Myocyte (in vitro differentiated cells): ENCODE measurements around the gene DLL3. TPM values are rescaled to one million over a fixed set of nuclear protein-coding genes. Genes with fewer than 3 reads are reported as not detected.
"Not testable (repeated sequence)": the region's sequence is repeated elsewhere in the genome, so short reads cannot be mapped to it uniquely, and the experiment has no call there.

ENCODE experiments used
- DNase-seq: peaks from one replicate; pipeline ENCODE4 v3.0.0-alpha.2; 2012; ENCODE audit warnings: low read depth
- polyA plus RNA-seq: library from polyadenylated mRNA; unstranded; fragments of >200 nt; gene quantifications from one replicate; pipeline ENCODE4 v1.2.1, GENCODE V29; 2012; ENCODE audit warnings: missing spikeins
- total RNA-seq: library from RNA; depleted of rRNA; stranded (reverse); fragments of >200 nt; gene quantifications from 2 replicates; pipeline ENCODE4 v1.2.3, GENCODE V29; 2014

DLL3 gene, protein sequence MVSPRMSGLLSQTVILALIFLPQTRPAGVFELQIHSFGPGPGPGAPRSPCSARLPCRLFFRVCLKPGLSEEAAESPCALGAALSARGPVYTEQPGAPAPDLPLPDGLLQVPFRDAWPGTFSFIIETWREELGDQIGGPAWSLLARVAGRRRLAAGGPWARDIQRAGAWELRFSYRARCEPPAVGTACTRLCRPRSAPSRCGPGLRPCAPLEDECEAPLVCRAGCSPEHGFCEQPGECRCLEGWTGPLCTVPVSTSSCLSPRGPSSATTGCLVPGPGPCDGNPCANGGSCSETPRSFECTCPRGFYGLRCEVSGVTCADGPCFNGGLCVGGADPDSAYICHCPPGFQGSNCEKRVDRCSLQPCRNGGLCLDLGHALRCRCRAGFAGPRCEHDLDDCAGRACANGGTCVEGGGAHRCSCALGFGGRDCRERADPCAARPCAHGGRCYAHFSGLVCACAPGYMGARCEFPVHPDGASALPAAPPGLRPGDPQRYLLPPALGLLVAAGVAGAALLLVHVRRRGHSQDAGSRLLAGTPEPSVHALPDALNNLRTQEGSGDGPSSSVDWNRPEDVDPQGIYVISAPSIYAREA
- 0.42 and 0.51 TPM in 2 replicates for total RNA-seq
- 1.1 TPM for polyA plus RNA-seq

DNA sequence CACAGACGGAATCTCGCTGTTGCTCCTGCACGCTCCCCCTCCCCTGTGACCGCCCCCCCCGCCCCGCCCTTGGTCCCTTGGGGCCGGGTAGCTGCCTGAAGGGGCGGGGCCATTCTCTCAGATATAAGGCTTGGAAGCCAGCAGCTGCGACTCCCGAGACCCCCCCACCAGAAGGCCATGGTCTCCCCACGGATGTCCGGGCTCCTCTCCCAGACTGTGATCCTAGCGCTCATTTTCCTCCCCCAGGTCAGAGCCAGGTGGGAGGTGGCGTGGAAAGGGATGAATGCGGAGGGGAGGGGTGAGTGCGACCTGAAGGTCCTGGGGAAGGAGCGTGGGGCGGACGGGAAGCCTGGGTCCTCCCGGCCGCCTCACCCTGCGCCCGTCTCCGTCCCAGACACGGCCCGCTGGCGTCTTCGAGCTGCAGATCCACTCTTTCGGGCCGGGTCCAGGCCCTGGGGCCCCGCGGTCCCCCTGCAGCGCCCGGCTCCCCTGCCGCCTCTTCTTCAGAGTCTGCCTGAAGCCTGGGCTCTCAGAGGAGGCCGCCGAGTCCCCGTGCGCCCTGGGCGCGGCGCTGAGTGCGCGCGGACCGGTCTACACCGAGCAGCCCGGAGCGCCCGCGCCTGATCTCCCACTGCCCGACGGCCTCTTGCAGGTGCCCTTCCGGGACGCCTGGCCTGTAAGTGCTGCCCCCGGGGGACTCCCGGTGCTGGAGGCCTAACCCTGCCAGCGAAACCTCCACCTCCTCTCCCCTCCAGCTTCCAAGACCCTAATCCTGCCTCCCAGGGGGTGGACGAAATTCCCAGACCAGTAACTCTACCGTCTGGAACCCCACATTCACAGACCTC lies at the start of gene DLL3:
Gene DLL3, plus strand, starts transcription at position 150 of the 845 bp plus-strand sequence. Its CDS starts 28 bp downstream, at position 178.
- no peak for DNase-seq

DNA sequence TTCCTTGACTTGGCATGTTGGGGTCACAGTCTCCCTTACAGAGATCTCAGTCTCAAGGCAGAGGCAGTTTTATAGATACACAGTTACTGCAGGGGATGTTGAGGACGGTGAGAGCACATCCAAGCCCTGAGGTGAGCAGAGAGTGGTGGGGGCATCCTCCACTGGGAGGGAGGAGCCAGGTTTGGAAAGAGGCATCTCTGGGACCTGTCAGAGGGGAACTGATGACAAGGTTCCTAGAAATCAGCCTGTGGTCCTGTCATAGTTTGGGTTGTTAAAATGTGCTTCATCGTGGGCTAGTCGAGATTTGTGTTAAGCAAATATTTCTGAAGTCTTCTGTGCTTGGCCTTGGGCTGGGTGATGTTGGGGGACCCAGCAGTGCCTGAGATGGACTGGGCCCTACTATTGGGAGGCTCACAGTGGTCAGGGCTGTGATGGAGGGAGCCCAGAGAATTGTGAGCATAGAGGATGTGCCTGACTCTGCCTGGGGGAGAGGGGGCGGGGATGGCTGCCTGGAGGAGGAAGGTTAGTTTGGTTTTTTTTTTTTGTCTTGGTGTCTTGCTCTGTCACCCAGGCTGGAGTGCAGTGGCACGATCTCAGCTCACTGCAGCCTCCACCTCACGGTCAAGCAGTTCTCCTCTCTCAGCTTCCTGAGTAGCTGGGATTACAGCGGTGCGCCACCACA lies 49.5 kb upstream of the DLL3 start:
- DNase-seq = no peak

DNA sequence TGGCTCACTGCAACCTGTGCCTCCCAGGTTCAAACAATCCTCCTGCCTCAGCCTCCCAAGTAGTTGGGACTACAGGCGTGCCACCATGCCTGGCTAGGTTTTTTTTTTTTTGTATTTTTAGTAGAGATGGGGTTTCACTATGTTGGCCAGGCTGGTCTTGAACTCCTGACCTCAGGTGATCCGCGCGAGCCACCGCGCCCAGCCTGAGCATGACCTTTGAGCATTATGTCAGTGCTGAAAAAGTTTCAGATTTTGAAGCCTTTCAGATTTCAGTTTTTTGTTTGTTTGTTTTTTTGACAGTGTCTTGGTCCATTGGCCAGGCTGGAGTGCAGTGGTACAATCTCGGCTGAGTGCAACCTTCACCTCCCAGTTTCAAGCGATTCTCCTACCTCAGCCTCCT lies 47.5 kb upstream of the DLL3 start:
- DNase-seq = not testable (repeated sequence)

DNA sequence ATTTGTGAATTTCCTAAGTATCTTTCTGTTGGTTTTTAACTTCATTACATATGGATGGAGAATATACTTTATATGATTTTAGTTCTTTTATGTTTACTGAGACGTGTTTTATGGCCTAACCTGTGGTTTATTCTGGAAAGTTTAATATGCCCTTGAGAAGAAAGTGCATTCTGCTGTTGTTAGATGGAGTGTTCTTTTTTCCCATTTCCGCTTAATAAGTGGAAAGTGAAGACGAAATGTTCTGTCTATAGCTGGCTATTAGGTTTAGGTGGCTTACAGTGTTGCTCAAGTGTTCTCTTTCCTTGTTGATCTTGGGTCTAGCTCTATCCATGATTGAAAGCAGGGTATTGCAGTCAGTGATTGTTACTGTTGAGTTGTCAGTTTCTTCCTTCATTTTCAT lies 35.3 kb upstream of the DLL3 start:
- no peak for DNase-seq

DNA sequence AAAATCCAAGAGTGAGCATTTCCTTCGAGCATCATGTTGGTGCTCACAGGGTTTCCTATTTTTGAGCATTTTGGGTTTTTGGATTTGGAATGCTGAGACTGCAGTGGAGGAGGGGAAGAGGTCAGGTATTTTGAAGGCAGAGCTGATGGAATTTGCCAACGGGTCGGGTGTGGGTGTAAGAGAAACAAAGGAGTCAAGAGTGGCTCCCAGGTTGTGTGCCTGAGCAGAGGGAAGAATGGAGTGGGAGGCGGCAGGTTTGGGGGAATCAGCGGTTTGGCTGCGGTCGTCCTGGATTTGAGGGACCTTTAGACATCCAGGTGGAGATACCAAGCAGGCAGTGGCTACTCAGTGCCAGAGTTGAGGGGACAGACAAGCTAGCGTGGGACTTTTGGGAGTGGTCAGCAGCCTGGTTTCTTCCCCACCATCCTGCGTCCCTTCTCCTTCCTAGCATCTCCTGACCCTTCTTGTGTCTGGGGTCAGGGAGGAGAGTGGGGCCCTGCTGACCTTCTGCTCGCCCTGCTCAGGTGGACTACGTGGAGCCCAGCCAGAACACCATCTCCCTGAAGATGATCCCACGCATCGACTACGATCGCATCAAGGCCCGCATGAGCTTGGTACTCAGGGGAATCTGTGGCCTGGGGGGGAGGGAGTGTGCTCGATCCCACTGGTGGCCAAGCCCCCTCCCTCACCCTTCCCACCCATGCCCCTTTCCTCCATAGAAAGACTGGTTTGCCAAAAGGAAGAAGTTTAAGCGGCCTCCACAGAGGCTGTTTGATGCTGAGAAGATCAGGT lies 32.6 kb upstream of the DLL3 start:
- no peak for DNase-seq

DNA sequence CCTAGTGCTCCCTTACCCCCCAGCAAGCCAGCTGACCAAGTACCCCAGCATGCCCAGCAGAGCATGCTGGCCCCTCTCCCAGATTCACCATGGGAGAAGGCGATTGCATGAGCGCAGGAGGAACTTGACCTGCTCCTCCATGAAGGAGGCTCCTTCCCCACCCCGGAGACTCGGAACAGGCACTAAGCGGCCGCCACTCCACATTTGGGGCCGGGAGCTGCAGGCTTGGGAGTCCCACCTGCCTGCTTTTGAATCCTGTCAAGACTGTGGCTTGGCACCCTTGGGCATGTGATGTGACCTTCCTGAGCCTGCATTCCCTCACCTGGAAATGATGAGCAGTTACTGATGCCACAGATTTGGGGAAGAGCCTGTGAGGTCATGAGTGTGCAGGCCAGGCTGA lies 30.8 kb upstream of the DLL3 start:
- DNase-seq = no peak

DNA sequence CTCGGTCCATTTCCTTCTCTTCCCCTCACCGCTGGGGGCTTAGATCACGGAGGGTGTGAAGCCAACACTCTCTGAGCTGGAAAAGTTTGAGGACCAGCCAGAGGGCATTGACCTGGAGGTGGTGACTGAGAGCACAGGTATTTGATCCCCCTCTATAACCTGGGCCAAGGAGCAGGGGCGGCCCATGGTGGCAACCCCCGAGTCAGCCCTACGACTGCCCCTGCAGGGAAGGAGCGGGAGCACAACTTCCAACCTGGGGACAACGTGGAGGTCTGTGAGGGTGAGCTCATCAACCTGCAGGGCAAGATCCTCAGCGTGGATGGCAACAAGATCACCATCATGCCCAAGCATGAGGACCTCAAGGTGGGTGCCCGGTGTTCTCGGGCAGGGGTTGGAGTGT lies 29.7 kb upstream of the DLL3 start:
- no peak for DNase-seq

DNA sequence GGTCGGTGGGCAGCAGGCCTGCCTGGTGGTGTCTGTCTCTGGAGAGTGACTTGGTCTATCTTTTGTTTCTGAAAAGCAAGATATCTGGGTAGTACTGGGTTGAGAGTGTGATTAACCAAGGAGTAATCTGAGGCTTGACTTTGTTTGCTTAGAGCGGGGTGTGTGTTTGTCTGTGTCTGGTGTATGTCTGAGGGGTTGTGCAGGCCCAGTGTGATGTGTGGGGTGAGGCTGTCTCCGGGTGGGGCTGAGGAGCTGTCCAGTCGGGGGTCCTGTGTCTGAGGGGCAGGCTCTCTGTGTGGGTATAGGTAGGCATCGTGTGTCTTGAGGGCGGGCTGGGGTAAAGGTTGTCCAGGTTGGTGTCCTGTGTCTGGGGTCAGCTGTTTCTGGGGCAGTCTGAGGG lies 29.2 kb upstream of the DLL3 start:
- DNase-seq = no peak

DNA sequence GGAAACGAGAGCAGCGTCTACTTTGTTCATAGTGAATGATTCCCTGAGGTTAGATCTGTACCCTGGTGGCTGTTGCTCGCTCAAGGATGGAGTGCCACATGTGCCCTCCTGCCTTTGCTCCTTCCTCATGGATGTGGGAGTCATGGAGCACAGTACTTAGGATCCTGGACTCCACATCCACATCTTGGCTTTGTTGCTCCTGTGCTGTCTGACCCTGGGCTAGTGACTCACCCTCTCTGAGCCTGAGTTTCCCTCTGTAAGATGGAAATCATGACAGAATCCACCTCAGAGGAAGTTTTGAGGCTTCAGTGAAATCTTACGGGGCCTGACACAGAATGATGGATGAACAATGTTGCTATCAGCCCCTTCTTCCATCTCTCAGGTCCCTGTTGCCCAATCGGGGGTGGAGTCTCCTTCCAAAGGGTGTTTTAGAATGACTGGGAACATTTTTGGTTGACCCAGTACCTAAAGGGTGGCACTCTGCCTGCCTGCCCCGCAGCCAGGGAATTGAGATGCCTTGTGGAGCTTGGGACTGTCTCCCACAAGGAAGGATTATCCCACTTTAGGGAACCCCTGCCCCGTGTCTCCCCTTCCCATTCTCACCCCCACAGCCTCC lies 27.9 kb upstream of the DLL3 start:
- no peak for DNase-seq

DNA sequence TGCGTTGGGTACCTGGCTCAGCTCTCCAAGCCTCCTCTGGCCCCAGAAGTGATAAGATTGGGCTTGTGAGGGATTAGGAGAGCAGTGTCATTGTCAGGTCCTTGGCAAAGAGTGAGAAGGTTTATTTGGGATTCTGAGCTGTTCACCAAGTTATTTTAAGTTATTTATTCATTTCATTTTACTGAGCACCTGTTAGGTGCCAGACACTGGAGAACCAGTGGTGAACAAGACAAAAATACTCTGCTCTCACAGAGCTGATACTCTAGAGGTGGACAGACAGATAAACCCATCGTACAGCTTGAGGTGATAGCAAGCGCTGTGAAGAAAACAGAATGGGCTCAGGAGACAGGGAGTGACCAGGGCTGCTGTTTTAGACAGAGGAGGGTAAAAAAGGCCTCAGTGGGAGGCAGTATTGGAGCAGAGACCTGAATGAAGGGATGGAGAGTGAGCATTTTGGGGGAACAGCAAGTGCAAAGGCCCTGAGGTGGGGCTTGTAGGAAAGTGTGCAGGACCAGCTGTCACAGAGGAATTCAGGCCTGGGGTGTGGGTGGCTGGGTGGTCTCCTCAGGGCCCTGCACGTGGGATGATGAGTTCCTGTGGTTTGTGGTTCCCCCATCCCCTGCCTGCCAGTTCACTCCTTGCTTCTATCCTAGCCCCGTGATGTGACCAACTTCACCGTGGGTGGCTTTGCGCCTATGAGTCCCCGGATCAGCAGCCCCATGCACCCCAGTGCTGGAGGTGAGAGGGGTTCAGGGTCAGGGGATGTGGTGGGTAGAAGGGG lies 26.8 kb upstream of the DLL3 start:
- peak; percentile 88 for DNase-seq

DNA sequence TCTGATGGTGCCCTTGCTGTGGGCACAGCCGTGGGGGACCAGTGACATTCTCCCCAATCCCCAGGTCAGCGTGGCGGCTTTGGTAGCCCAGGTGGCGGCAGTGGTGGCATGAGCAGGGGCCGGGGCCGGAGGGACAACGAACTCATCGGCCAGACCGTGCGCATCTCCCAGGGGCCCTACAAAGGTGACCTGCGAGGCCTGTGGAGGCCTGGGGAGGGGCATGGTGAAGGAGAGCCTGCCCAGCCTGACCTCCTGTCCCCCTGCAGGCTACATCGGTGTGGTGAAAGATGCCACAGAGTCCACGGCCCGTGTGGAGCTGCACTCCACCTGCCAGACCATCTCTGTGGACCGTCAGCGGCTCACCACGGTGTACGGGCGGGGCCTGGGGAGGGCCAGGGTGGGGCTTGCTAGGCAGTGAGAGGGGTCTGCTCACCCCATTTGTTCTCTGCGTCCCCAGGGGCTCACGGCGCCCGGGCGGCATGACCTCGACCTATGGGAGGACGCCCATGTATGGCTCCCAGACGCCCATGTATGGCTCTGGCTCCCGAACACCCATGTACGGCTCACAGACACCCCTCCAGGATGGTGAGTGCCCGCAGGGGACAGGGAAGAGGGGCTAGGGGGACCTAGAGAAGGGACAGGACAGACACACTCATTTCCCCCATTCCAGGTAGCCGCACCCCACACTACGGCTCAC lies 25.9 kb upstream of the DLL3 start:
- peak; percentile 71 for DNase-seq

DNA sequence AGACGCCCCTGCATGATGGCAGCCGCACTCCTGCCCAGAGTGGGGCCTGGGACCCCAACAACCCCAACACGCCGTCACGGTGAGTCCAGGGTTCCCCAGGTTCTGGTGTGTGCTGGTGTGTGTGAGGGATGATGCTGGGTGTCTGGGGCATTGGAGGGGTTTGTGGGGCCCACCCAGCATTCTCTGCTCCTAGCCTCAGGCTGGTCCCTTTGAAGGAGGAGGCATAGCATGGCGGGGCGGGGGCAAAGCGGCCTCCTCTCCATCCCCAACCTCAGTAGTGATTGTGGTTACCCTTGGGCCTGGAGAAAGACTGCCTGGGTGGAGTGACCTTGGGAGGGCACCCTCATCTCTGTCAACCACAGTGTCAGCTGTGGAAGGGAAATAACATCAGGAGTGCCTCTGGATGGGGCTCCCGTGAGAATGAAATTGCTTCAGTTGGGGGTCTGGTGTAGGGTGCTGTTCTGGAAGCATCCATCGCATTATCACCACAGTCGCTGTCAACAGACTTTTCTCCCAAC lies 25.2 kb upstream of the DLL3 start:
- DNase-seq = peak; percentile 79

DNA sequence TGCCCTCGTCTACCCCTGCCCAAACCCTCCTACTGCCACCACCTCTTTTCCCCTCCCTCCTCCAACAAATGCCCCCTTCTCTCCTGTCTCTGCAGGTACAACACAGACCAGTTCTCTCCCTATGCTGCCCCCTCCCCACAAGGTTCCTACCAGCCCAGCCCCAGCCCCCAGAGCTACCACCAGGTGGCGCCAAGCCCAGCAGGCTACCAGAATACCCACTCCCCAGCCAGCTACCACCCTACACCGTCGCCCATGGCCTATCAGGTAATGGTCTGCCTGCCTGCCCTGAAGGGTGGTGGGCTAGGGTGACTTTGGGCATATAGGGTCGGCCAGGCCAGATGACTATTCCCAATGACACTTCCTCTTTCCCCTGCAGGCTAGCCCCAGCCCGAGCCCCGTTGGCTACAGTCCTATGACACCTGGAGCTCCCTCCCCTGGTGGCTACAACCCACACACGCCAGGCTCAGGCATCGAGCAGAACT lies 24.6 kb upstream of the DLL3 start:
- DNase-seq = peak; percentile 44

DNA sequence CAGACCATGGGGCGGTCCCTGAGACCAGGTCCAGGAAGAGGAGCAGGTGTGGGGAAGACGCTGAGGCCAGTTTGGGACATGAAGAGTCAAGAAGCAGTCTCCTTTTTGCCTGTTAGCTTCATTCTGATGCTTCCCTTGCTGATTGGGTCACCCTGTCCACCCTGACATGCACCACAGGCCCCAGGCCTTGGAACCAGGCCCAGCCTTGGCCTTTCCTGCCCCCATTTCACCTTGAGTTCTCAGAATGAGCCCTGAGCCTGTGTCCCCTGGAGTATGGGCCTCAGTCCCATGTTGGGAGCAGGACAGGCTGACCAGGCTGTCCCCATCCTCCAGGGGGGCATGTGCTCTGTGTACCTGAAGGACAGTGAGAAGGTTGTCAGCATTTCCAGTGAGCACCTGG lies 23.0 kb upstream of the DLL3 start:
- DNase-seq = no peak

DNA sequence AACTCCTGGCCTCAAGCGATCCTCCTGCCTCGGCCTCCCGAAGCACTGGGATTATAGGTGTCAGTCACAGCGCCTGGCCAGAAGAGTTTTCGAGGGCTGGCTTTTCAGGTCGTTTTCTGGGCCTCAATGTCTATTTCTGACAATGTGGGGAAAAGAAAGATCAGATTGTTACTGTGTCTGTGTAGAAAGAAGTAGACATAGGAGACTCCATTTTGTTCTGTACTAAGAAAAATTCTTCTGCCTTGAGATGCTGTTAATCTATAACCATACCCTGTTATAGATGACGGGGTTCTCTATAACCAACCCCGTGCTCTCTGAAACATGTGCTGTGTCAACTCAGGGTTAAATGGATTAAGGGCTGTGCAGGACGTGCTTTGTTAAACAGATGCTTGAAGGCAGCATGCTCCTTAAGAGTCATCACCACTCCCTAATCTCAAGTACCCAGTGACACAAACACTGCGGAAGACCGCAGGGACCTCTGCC lies 19.4 kb upstream of the DLL3 start:
- DNase-seq = not testable (repeated sequence)

DNA sequence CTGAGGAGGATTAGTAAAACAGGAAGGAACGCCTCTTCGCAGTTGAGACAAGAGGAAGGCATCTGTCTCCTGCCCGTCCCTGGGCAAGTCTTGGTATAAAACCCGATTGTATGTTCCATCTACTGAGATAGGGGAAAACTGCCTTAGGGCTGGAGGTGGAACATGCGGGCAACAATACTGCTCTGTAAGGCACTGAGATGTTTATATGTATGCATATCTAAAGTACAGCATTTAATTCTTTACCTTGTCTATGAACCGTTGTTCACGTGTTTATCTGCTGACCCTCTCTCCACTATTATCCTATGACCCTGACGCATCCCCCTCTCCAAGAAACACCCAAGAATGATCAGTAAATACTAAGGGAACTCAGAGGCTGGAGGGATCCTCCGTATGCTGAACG lies 18.8 kb upstream of the DLL3 start:
- no peak for DNase-seq

DNA sequence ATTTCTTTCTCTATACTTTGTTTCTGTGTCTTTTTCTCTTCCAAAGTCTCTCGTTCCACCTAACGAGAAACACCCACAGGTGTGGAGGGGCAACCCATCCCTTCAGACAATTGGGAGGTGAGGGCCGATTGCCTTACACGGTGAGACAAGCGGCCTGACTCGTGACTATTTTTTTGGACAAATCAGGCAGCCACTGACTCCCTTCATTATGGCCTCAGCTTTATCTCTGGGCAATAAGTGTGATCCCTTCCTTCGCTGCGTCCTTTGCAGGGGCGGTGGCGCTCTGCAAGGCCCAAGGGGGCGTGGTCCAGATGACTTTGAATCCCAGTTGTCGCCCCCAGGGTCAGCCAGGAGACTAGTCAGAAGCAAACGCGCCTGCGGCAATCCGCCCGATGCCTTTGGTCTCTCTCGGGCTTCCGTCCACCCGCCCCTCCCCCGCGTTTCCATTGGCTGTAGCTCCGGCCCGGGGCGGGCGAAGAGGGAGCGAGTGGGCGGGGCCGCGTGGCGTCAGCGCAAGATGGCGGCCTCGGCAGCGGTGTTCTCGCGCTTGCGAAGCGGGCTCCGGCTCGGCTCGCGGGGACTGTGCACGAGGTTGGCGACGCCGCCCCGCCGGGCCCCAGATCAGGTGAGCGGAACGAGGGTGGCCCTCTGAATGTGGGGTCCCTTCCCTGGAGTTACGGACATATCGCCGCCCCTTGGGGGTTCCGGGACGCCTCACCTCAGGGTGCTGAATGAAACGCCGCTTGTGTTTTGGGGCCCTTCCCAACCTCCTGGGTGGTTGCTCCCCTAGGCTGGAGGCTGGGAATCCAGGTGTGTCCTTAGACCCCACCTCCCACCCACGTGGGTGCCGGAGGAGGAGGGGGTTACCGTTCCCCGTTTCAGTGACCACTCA lies 18.2 kb upstream of the DLL3 start, which contains the start of gene TIMM50:
Gene TIMM50, plus strand, starts transcription at position 502 of the 892 bp plus-strand sequence. Its CDS starts 16 bp downstream, at position 518.
- peak; percentile 97 for DNase-seq
